GM23338 (cell line): ENCODE data around the gene FILIP1L.

ENCODE experiments used
- CREB1 ChIP-seq: fragments of 250-450 bp; sonication (Bioruptor Pico); IDR thresholded peaks from 2 replicates; pipeline ENCODE4 v1.5.0; 2020; ENCODE audit warnings: low read depth, mild to moderate bottlenecking, moderate library complexity
- EZH2 ChIP-seq: fragments of 200-600 bp; sonication (generic); IDR thresholded peaks from one replicate; pipeline ENCODE4 v1.8.0; 2017; ENCODE audit warnings: antibody characterized with exemption, mild to moderate bottlenecking, low read depth; ENCODE audit not compliant: unreplicated experiment
- EZH2phosphoT487 ChIP-seq: fragments of 200-600 bp; sonication (generic); IDR thresholded peaks from one replicate; pipeline ENCODE4 v1.8.1; 2018; ENCODE audit warnings: antibody characterized with exemption; ENCODE audit not compliant: unreplicated experiment
- JUNB ChIP-seq: IDR thresholded peaks from one replicate; pipeline ENCODE4 v1.6.1; 2016; ENCODE audit warnings: antibody characterized with exemption; ENCODE audit not compliant: unreplicated experiment
- POLR2AphosphoS5 ChIP-seq: IDR thresholded peaks from 2 replicates; pipeline ENCODE4 v1.6.1; 2016; ENCODE audit warnings: antibody characterized with exemption, low read depth
- STAT1 ChIP-seq: IDR thresholded peaks from one replicate; pipeline ENCODE4 v1.6.1; 2016; ENCODE audit warnings: antibody characterized with exemption; ENCODE audit not compliant: unreplicated experiment
- ZNF331 ChIP-seq: fragments of 250-450 bp; sonication (Bioruptor Pico); IDR thresholded peaks from 2 replicates; pipeline ENCODE4 v1.5.0; 2020; ENCODE audit warnings: low read depth, mild to moderate bottlenecking, moderate library complexity
- TF ChIP-seq, protein P1 (sequence below), 2 experiments: fragments of 200-600 bp in 1 of 2; sonication (generic) in 1 of 2; conservative IDR thresholded peaks; 2 replicates each; pipeline versions ENCODE4 v1.5.1 to v1.6.1; 2016 to 2017; ENCODE audit warnings: antibody characterized with exemption in 2 of 2, low read depth in 2 of 2, mild to moderate bottlenecking in 2 of 2, moderate library complexity in 1 of 2
- TF ChIP-seq, protein P2 (sequence below): IDR thresholded peaks from one replicate; pipeline ENCODE4 v1.6.1; 2018; ENCODE audit warnings: antibody characterized with exemption; ENCODE audit not compliant: unreplicated experiment

DNA sequence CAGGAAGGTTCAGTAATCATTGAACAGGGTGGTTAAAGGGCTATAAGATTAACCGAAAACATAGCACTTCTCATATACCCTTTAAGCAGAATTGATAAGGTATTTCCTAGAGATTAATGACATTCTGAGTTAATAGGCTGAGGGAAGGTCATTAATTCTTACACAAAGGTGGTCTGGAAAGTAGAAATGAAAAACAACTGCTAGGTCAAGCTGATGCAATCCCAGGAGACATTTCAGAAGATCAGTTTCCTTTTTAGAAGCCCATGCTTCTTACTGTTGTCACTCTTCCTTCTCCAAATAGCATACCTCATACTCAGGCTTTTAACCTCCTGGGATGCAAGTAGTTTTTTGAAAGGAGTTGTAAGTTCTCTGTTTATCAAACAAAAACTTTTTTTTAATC is 8.8 kb downstream of the FILIP1L start:
- TF ChIP-seq POLR2AphosphoS5 (no peak), EZH2 (no peak), CREB1 (CRISPR knock-in tag) (no peak), ZNF331 (CRISPR knock-in tag) (no peak), JUNB (no peak), EZH2phosphoT487 (no peak), STAT1 (no peak)
- TF ChIP-seq, protein P1, sequence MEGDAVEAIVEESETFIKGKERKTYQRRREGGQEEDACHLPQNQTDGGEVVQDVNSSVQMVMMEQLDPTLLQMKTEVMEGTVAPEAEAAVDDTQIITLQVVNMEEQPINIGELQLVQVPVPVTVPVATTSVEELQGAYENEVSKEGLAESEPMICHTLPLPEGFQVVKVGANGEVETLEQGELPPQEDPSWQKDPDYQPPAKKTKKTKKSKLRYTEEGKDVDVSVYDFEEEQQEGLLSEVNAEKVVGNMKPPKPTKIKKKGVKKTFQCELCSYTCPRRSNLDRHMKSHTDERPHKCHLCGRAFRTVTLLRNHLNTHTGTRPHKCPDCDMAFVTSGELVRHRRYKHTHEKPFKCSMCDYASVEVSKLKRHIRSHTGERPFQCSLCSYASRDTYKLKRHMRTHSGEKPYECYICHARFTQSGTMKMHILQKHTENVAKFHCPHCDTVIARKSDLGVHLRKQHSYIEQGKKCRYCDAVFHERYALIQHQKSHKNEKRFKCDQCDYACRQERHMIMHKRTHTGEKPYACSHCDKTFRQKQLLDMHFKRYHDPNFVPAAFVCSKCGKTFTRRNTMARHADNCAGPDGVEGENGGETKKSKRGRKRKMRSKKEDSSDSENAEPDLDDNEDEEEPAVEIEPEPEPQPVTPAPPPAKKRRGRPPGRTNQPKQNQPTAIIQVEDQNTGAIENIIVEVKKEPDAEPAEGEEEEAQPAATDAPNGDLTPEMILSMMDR (conservative IDR thresholded peaks at IDR 0.05; ENCODE audit: low read depth in 2 of 2), result no peak
- TF ChIP-seq, protein P2, sequence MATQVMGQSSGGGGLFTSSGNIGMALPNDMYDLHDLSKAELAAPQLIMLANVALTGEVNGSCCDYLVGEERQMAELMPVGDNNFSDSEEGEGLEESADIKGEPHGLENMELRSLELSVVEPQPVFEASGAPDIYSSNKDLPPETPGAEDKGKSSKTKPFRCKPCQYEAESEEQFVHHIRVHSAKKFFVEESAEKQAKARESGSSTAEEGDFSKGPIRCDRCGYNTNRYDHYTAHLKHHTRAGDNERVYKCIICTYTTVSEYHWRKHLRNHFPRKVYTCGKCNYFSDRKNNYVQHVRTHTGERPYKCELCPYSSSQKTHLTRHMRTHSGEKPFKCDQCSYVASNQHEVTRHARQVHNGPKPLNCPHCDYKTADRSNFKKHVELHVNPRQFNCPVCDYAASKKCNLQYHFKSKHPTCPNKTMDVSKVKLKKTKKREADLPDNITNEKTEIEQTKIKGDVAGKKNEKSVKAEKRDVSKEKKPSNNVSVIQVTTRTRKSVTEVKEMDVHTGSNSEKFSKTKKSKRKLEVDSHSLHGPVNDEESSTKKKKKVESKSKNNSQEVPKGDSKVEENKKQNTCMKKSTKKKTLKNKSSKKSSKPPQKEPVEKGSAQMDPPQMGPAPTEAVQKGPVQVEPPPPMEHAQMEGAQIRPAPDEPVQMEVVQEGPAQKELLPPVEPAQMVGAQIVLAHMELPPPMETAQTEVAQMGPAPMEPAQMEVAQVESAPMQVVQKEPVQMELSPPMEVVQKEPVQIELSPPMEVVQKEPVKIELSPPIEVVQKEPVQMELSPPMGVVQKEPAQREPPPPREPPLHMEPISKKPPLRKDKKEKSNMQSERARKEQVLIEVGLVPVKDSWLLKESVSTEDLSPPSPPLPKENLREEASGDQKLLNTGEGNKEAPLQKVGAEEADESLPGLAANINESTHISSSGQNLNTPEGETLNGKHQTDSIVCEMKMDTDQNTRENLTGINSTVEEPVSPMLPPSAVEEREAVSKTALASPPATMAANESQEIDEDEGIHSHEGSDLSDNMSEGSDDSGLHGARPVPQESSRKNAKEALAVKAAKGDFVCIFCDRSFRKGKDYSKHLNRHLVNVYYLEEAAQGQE, result no peak
